Type B pancreatic cell (in vitro differentiated cells): ENCODE data around the gene ARL4D. TPM values are rescaled to one million over a fixed set of nuclear protein-coding genes. Genes with fewer than 3 reads are reported as not detected.

Experiments used
- DNase-seq: peaks from one replicate; pipeline ENCODE4 v3.0.0; 2021; ENCODE audit warnings: mixed read lengths; ENCODE audit not compliant: unreplicated experiment; ENCODE audit errors: extremely low spot score
- H3K27ac Mint-ChIP-seq: 2 replicates; pipeline ENCODE4 v1.8.0; 2021; ENCODE audit warnings: mild to moderate bottlenecking, mixed read lengths
- H3K27me3 Mint-ChIP-seq: 2 replicates; pipeline ENCODE4 v1.8.0; 2021; ENCODE audit warnings: mixed read lengths
- H3K36me3 Mint-ChIP-seq: 2 replicates; pipeline ENCODE4 v1.8.0; 2021; ENCODE audit warnings: mixed read lengths
- H3K4me1 Mint-ChIP-seq: one replicate; pipeline ENCODE4 v1.8.0; 2021; ENCODE audit warnings: mixed read lengths; ENCODE audit not compliant: unreplicated experiment
- H3K4me3 Mint-ChIP-seq: 2 replicates; pipeline ENCODE4 v1.8.0; 2021; ENCODE audit warnings: mild to moderate bottlenecking, mixed read lengths
- H3K9me3 Mint-ChIP-seq: 2 replicates; pipeline ENCODE4 v1.8.0; 2021; ENCODE audit warnings: mixed read lengths
- total RNA-seq: library from RNA; stranded (reverse); gene quantifications from 2 replicates; pipeline ENCODE4 v1.2.1, GENCODE V29; 2021; ENCODE audit warnings: low replicate concordance
- TF ChIP-seq, protein P1 (sequence below): fragments of 200-600 bp; sonication (generic); conservative IDR thresholded peaks from 2 replicates; pipeline ENCODE4 v1.5.0; 2021; ENCODE audit warnings: antibody characterized with exemption, mild to moderate bottlenecking

Gene ARL4D
- total RNA-seq, 1 donor from 2014 or later: 8.3 TPM

DNA sequence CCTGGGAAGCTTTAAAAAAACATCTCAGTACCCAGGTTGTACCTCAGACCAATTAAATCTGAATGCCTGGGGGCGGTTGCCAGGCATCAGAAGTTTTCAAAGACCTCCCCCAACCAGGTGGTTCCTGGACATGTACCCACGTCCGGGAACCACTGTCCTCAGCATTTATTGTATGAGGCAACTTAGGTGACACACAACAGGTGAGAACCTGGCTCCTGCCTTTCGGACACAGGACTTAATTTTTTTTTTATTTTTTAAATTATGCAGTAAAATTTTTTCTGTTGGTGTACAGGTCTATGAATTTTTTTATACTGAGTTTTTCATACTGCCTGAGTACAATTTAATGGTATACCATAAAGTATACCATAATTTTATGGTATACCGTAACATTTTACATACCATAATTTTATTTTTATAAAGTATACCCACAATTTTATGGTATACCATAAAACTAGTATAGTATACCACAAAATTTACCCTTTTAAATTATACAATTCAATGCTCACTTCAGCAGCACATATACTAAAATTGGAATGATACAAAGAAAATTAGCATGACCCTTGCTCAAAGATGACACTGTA lies 46.3 kb downstream of the ARL4D start:
- no peak overlapping the region for H3K27ac Mint-ChIP-seq
- no peaks in the 10 kb centered on the region for H3K36me3 Mint-ChIP-seq
- peaks cover 10% of the 10 kb centered on the region for H3K4me1 Mint-ChIP-seq
- TF ChIP-seq, protein P1, sequence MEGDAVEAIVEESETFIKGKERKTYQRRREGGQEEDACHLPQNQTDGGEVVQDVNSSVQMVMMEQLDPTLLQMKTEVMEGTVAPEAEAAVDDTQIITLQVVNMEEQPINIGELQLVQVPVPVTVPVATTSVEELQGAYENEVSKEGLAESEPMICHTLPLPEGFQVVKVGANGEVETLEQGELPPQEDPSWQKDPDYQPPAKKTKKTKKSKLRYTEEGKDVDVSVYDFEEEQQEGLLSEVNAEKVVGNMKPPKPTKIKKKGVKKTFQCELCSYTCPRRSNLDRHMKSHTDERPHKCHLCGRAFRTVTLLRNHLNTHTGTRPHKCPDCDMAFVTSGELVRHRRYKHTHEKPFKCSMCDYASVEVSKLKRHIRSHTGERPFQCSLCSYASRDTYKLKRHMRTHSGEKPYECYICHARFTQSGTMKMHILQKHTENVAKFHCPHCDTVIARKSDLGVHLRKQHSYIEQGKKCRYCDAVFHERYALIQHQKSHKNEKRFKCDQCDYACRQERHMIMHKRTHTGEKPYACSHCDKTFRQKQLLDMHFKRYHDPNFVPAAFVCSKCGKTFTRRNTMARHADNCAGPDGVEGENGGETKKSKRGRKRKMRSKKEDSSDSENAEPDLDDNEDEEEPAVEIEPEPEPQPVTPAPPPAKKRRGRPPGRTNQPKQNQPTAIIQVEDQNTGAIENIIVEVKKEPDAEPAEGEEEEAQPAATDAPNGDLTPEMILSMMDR: no peak
- H3K27me3 Mint-ChIP-seq: no peaks in the 10 kb centered on the region
- DNase-seq: no peak
- H3K9me3 Mint-ChIP-seq: no peaks in the 10 kb centered on the region
- no peak overlapping the region for H3K4me3 Mint-ChIP-seq

DNA sequence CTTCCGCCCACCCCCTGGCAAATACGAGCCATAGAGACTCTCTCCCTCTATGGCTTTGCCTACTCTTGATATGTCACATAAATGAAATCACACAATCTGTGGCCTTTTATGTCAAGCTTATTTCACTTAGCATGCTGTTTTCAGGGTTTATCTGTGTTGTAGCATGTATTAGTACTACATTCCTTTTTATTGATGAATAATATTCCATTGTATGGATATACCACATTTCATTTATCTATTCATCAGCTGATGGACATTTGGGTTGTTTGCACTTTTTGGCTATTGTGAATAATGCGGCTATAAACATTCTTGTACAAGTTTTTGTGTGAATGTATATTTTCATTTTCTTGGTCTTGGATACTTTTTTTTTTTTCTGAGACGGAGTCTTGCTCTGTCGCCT lies 48.0 kb downstream of the ARL4D start:
- Mint-ChIP-seq H3K27ac (no peak overlapping the region), H3K4me3 (no peak overlapping the region), H3K36me3 (no peaks in the 10 kb centered on the region), H3K4me1 (peaks cover 10% of the 10 kb centered on the region), H3K27me3 (no peaks in the 10 kb centered on the region), H3K9me3 (no peaks in the 10 kb centered on the region)
- TF ChIP-seq, protein P1: no peak
- no peak for DNase-seq

DNA sequence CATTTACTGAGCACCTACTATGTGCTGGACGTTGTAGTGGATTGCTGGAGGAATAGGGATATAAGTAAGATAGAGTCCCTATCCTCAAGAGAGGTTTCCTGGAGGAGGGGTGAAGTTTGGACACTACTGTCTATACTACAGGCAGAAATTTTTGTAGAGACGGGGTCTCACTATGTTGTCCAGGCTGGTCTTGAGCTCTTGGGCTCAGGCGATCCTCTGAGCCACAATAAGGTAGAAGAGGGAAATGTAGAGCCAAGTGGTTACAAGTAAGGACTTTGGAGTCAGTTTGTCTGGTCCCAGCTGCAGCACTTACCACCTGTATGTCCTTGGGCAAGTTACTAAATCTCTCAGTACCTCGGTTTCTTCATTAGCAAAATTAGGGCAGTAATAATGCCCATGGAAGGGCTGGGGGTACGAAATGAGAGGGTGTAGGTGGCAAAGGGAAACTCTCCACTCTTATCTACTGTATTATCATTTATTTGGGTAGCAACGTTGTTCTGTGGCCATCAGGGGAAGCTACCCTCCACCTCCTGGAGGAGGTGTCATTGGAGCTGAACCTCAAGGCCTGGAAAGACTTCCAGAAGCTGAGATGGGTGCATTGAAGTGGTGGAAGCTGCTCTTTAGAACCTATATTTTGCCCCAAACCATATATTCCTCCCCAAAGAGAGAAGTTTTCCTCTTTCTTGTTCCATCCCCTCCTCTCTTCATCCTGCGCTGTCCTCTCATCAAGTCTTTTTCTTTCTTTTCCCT lies 50.1 kb downstream of the ARL4D start:
- peaks cover 9% of the 10 kb centered on the region for H3K4me1 Mint-ChIP-seq
- no peak for DNase-seq
- H3K27me3 Mint-ChIP-seq: no peaks in the 10 kb centered on the region
- no peaks in the 10 kb centered on the region for H3K36me3 Mint-ChIP-seq
- H3K9me3 Mint-ChIP-seq: no peaks in the 10 kb centered on the region
- TF ChIP-seq, protein P1: no peak
- no peak overlapping the region for H3K4me3 Mint-ChIP-seq
- no peak overlapping the region for H3K27ac Mint-ChIP-seq

DNA sequence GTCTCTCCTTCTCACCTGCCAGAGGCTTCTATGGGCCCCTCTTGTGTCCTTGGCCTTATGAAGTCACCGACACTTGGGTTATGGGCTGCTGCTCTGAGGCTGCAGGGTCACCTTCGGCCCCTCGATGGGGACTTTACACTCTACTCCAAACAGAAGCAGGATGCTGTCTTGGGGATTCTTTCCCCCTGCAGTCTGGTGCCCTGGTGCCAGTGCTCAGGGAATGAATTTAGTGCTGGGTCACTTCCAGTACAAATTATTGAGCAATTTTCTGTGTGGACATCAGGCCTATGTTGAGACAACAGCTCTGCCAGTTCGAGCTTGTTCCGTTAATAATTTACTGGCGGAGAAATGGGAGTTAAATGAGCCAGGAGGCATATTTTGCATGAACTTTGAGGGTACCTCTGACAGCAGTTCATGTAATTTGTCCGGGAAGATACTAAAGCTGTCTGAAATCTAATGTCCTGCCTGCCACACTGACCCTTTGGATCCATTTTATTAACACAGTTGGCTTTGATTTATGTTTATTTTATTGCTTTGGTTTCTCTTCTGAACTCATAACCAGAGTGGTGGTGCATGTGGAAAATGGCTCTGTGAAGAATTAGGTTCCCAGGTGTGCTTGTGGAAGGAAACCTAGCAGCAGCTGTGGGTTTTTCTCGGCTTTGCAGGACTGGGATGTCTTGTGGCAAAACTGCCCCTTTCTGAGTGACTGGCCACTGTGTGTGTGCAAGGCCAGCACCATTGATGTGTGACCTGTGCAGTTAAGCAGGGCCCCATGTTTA lies 50.9 kb downstream of the ARL4D start:
- H3K4me1 Mint-ChIP-seq: peaks cover 2% of the 10 kb centered on the region
- no peaks in the 10 kb centered on the region for H3K27me3 Mint-ChIP-seq
- TF ChIP-seq, protein P1: no peak
- H3K36me3 Mint-ChIP-seq: no peaks in the 10 kb centered on the region
- no peak overlapping the region for H3K4me3 Mint-ChIP-seq
- no peak overlapping the region for H3K27ac Mint-ChIP-seq
- no peak for DNase-seq
- H3K9me3 Mint-ChIP-seq: no peaks in the 10 kb centered on the region

Other genes with a start within 250 kb of the ARL4D start
- gene NBR1, start 227.8 kb upstream of the ARL4D start, total RNA-seq: 60.8 and 65.9 TPM in 2 replicates
- 4.4 TPM in 2 replicates for gene TMEM106A, start 187.1 kb upstream of the ARL4D start, total RNA-seq
- gene CCDC200, start 170.4 kb upstream of the ARL4D start, total RNA-seq: not detected in 2 replicates
- 3,940 and 6,478 TPM in 2 replicates for gene RNU2-1, start 165.0 kb upstream of the ARL4D start, total RNA-seq
- gene DHX8, start 85.0 kb downstream of the ARL4D start, total RNA-seq: 50.1 and 56.8 TPM in 2 replicates
- gene ETV4, start 147.3 kb downstream of the ARL4D start, total RNA-seq: 18.3 and 28.2 TPM in 2 replicates